Spleen (tissue), 11 donors: ENCODE measurements around the gene INVS. TPM values are rescaled to one million over a fixed set of nuclear protein-coding genes. Genes with fewer than 3 reads are reported as not detected.
"Not testable (repeated sequence)": the region's sequence is repeated elsewhere in the genome, so short reads cannot be mapped to it uniquely, and the experiment has no call there.

Source experiments
- DNase-seq: peaks from one replicate; pipeline ENCODE4 v3.0.0-alpha.2; 2020
- H3K27ac ChIP-seq, 8 donors: fragments of 200-600 bp; sonication (generic) in 7 of 8; 1 replicate in 4 of 8; 2 replicates in 4 of 8; pipeline versions ENCODE4 v1.5.0 to v1.8.0; 2016 to 2021; ENCODE audit warnings: inconsistent platforms in 4 of 8, mild to moderate bottlenecking in 4 of 8, moderate library complexity in 1 of 8
- H3K27me3 ChIP-seq, 7 donors: fragments of 200-600 bp; sonication (generic) in 6 of 7; replicated peaks in 1 of 7; 1 replicate in 4 of 7; 2 replicates in 3 of 7; pipeline versions ENCODE4 v1.5.0 to v1.8.0; 2016 to 2021; ENCODE audit warnings: inconsistent platforms in 3 of 7, mild to moderate bottlenecking in 1 of 7
- H3K36me3 ChIP-seq, 6 donors: fragments of 200-600 bp; sonication (generic) in 5 of 6; 1 replicate in 4 of 6; 2 replicates in 2 of 6; pipeline versions ENCODE4 v1.5.0 to v1.8.0; 2016 to 2021; ENCODE audit warnings: inconsistent platforms in 2 of 6
- H3K4me1 ChIP-seq, 6 donors: fragments of 200-600 bp; sonication (generic) in 5 of 6; 1 replicate in 3 of 6; 2 replicates in 3 of 6; pipeline versions ENCODE4 v1.5.0 to v1.8.0; 2016 to 2021; ENCODE audit warnings: inconsistent platforms in 3 of 6
- H3K4me3 ChIP-seq, 8 donors: fragments of 200-600 bp; sonication (generic) in 7 of 8; 1 replicate in 4 of 8; 2 replicates in 4 of 8; pipeline versions ENCODE4 v1.5.0 to v1.8.0; 2016 to 2021; ENCODE audit warnings: inconsistent platforms in 4 of 8, mild to moderate bottlenecking in 4 of 8, moderate library complexity in 2 of 8
- H3K9me3 ChIP-seq, 8 donors: fragments of 200-600 bp; sonication (generic) in 7 of 8; 1 replicate in 4 of 8; 2 replicates in 4 of 8; pipeline versions ENCODE4 v1.5.0 to v1.8.0; 2016 to 2021; ENCODE audit warnings: inconsistent platforms in 4 of 8
- POLR2A ChIP-seq, 3 donors: fragments of 450-650 bp; IDR thresholded peaks; one replicate each; pipeline ENCODE4 v1.5.1; 2017; ENCODE audit warnings: antibody characterized with exemption in 3 of 3, mild to moderate bottlenecking in 1 of 3
- POLR2AphosphoS5 ChIP-seq, 3 donors: sonication (generic); formaldehyde crosslinking; IDR thresholded peaks; one replicate each; pipeline ENCODE4 v1.5.1; 2017; ENCODE audit warnings: antibody characterized with exemption in 3 of 3
- WGBS, 5 donors: extraction: QIAGEN DNeasy Blood & Tissue Kit in 3 of 5; methylation state at CpG; one replicate each; pipeline versions ENCODE4 v1.1.5 to v1.1.7; 2013 to 2018; 5-methylcytosine and 5-hydroxymethylcytosine counted together
- intact Hi-C: fragments of 100-400 bp; cut with DNase I; formaldehyde crosslinking; loops from one replicate; pipeline ENCODE4 v1.15.0; 2023; ENCODE audit warnings: low total_unique reads
- polyA plus RNA-seq, 3 donors: library from polyadenylated mRNA; stranded (reverse); fragments of 200-250 nt; gene quantifications; one replicate each; pipeline ENCODE4 v1.2.1, GENCODE V29; 2013
- total RNA-seq, 7 donors: library from RNA; depleted of rRNA in 3 of 7; stranded (reverse); fragments of >200 nt in 3 of 7; fragmentation: NEBNext Ultra II Directional in 4 of 7; extraction: Animal tissue kit (Norgen Biotek cat#: 25700) in 4 of 7; gene quantifications; one replicate each; pipeline versions ENCODE4 v1.1.0 to v1.2.1, GENCODE V29; 2016 to 2021
- TF ChIP-seq, protein P1 (sequence below), 11 experiments: fragments of 200-600 bp in 7 of 11; fragments of 450-650 bp in 4 of 11; sonication (generic) in 4 of 11; IDR thresholded peaks in 8 of 11; conservative IDR thresholded peaks in 3 of 11; 1 replicate in 7 of 11; 2 replicates in 4 of 11; pipeline versions ENCODE4 v1.4.0 to v1.8.0; 2016 to 2021; ENCODE audit warnings: antibody characterized with exemption in 11 of 11, inconsistent platforms in 4 of 11, mild to moderate bottlenecking in 1 of 11
- donor health status: healthy with polysubstance abuse.
- donor health status: DM: no; HTN: no; CAD: no; lungs with moderate emphysema.
- donor health status: DM: no; HTN: no; CAD: no.
- donor health status: Bipolar disorder and iron deficiency.
- donor health status: healthy.
- donor health status: DM: no; HTN: no; CAD: no.
- donor health status: DM: yes; HTN: yes; CAD: no.

The INVS gene
- total and polyA plus RNA-seq, 10 donors: 3.0 to 49.5 (median 25.9) TPM

DNA sequence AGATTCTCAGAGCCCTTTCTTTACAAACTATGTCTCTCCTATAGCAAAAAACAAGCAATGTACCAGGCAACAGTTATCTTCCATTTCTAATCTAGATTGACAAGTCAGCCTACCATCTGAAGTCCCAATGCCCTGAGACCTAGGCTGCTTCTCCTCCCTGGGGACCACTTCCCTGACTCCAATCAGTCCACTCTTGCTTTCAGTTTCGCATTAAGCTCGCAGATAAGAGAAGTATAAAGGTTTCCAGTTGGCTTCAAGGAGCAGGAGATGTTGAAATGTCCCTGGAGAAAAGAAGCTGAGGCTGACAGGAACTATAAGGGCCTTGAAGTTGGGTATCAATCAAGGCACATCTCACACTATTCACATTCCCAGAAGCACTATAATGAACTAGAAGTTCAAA lies 32.5 kb upstream of the INVS start:
- Histone ChIP-seq H3K4me1 (peaks cover 13 to 73% (median 27%) of the 10 kb centered on the region in 6 donors), H3K9me3 (no peaks in the 10 kb centered on the region), H3K27ac (peak overlapping the region in 4 of 8 donors; percentile 21 to 52 (median 32)), H3K27me3 (no peaks in the 10 kb centered on the region), H3K36me3 (no peaks in the 10 kb centered on the region), H3K4me3 (no peak overlapping the region)
- TF ChIP-seq POLR2A (IDR thresholded peaks at IDR 0.05) (no peak), POLR2AphosphoS5 (IDR thresholded peaks at IDR 0.05) (no peak)
- TF ChIP-seq, protein P1, sequence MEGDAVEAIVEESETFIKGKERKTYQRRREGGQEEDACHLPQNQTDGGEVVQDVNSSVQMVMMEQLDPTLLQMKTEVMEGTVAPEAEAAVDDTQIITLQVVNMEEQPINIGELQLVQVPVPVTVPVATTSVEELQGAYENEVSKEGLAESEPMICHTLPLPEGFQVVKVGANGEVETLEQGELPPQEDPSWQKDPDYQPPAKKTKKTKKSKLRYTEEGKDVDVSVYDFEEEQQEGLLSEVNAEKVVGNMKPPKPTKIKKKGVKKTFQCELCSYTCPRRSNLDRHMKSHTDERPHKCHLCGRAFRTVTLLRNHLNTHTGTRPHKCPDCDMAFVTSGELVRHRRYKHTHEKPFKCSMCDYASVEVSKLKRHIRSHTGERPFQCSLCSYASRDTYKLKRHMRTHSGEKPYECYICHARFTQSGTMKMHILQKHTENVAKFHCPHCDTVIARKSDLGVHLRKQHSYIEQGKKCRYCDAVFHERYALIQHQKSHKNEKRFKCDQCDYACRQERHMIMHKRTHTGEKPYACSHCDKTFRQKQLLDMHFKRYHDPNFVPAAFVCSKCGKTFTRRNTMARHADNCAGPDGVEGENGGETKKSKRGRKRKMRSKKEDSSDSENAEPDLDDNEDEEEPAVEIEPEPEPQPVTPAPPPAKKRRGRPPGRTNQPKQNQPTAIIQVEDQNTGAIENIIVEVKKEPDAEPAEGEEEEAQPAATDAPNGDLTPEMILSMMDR (IDR thresholded peaks at IDR 0.05 in 8 of 11, conservative IDR thresholded peaks at IDR 0.05 in 3 of 11): no peak
- DNase-seq: no peak
- 14 to 42% (median 33%) methylated on average over 2 of the region's 2 CpGs for WGBS, 5 donors
- intact Hi-C loops: no loop called here

DNA sequence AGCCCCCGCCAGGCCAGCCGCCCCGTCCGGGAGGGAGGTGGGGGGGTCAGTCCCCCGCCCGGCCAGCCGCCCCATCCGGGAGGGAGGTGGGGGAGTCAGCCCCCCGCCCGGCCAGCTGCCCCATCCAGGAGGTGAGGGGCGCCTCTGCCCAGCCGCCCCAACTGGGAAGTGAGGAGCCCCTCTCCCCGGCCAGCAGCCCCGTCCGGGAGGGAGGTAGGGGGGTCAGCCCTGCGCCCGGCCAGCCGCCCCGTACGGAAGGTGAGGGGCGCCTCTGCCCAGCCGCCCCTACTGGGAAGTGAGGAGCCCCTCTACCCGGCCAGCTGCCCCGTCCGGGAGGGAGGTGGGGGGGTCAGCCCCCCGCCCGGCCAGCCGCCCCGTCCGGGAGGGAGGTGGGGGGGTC lies 31.1 kb upstream of the INVS start:
- H3K36me3 ChIP-seq, H3K9me3 ChIP-seq, H3K4me3 ChIP-seq, intact Hi-C loops, DNase-seq, H3K27me3 ChIP-seq, H3K27ac ChIP-seq: not testable (repeated sequence)
- WGBS, 5 donors: 90 to 99% (median 96%) methylated on average over 2 to 30 of the region's 30 CpGs; no CpG with 5 or more reads in 1 of the 5 donors
- H3K4me1 ChIP-seq: peaks cover 13 to 73% (median 33%) of the 10 kb centered on the region in 6 donors

DNA sequence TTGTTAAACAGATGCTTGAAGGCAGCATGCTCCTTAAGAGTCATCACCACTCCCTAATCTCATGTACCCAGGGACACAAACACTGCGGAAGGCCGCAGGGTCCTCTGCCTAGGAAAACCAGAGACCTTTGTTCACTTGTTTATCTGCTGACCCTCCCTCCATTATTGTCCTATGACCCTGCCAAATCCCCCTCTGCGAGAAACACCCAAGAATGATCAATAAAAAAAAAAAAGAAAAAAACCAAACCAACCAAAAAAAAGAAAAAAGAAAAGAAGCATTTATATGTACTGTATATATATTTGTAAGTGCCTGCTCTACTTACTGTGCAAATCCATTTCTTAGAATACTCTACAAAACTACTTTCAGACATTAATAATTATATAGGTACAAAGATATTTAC lies 30.0 kb upstream of the INVS start:
- H3K36me3 ChIP-seq, H3K27me3 ChIP-seq, H3K9me3 ChIP-seq, H3K27ac ChIP-seq, intact Hi-C loops, H3K4me3 ChIP-seq, DNase-seq: not testable (repeated sequence)
- WGBS, 5 donors: 90 to 100% (median 100%) methylated on average over 1 of the region's 3 CpGs
- peaks cover 10 to 73% (median 23%) of the 10 kb centered on the region in 6 donors for H3K4me1 ChIP-seq

DNA sequence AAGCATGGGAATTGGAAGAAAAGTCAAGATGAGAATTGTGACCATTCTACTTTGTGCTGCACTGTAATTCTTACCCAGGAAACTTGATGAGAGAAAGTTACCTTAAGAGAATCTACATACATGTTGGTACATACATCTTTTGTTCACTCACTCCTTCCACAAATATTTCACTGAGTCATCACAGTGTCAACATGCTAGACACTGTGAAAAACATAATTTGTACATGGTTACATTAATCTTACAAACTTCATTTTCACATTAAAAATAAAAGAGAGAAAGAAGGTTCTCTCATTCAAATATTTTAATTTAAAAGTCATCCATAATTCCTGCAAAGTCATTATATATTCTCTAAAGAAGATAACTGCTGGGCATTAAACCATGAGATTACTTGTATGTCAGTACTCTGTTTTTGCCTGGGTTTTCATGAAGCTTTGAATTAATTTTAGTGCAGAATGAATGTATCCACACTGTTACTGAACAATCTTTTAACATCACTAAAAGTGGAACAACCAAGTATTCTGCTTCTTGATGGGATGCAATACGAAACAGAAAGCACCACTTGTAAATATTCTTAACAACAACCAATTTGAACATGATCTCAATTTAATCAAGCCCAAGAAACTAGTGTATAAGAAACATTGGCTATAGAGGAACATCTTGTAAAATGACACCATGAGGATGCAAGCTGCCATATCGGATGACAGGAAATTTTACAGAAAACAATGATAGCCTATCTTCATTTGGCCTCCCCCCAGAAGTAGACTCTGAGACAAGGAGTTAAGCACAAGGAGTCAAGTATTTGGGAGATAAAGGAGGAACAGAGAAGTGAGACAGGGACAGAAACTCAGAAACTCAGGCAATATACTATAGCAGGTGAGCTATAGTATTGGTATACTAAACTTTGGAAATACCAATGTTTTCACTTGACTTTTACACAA lies 28.7 kb upstream of the INVS start:
- no peak for DNase-seq
- no peaks in the 10 kb centered on the region for H3K27me3 ChIP-seq
- TF ChIP-seq POLR2AphosphoS5 (IDR thresholded peaks at IDR 0.05) (no peak), POLR2A (IDR thresholded peaks at IDR 0.05) (no peak)
- TF ChIP-seq, protein P1 (IDR thresholded peaks at IDR 0.05 in 8 of 11, conservative IDR thresholded peaks at IDR 0.05 in 3 of 11): no peak
- 84 to 88% (median 86%) methylated on average over 2 of the region's 2 CpGs for WGBS, 5 donors
- H3K4me3 ChIP-seq: no peak overlapping the region
- H3K4me1 ChIP-seq: peaks cover 10 to 70% (median 24%) of the 10 kb centered on the region in 6 donors
- peaks cover 0 to 6% (median 0%) of the 10 kb centered on the region in 6 donors for H3K36me3 ChIP-seq
- H3K27ac ChIP-seq: no peak overlapping the region
- intact Hi-C loops: no loop called here
- no peaks in the 10 kb centered on the region for H3K9me3 ChIP-seq

DNA sequence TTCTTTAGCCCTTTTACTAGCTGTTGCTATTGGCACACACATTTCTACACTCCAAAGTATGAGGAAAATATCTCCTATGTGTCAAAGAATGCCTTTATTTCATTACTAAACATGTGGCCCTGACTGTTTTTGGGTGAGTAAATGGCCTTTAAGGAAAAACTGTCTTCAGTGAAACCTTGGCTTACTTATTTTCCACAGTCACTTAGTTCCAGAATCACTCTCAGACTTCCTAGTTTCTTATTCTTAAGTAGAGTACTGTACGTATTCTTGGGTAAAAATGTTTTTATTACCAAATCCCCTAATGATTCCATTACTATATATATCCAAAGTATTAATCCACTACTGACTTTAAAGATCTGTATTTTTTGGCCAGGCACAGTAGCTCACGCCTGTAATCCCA lies 27.8 kb upstream of the INVS start:
- H3K27me3 ChIP-seq: no peaks in the 10 kb centered on the region
- intact Hi-C loops: no loop called here
- TF ChIP-seq, protein P1 (IDR thresholded peaks at IDR 0.05 in 8 of 11, conservative IDR thresholded peaks at IDR 0.05 in 3 of 11): no peak
- no peak for TF ChIP-seq POLR2A (IDR thresholded peaks at IDR 0.05)
- no peak for TF ChIP-seq POLR2AphosphoS5 (IDR thresholded peaks at IDR 0.05)
- WGBS, 5 donors: 88 to 98% (median 91%) methylated on average over 2 of the region's 2 CpGs
- peaks cover 5 to 65% (median 28%) of the 10 kb centered on the region in 6 donors for H3K4me1 ChIP-seq
- H3K9me3 ChIP-seq: no peaks in the 10 kb centered on the region
- no peak overlapping the region for H3K27ac ChIP-seq
- no peak for DNase-seq
- H3K36me3 ChIP-seq: peaks cover 0 to 7% (median 0%) of the 10 kb centered on the region in 6 donors
- no peak overlapping the region for H3K4me3 ChIP-seq
